MM.1S (cell line): ENCODE data around the gene FOXL2NB.

Experiments used
- DNase-seq: peaks from one replicate; pipeline ENCODE4 v3.0.0-alpha.2; 2015
- H2AFZ ChIP-seq: fragments of 300-600 bp; sonication (generic); 2 replicates; pipeline ENCODE4 v1.6.0; 2016; ENCODE audit warnings: antibody characterized with exemption, low read length
- H3F3A ChIP-seq: fragments of 300-600 bp; sonication (generic); 2 replicates; pipeline ENCODE4 v1.6.1; 2016; ENCODE audit warnings: mild to moderate bottlenecking, antibody characterized with exemption, low read length, moderate library complexity, mixed read lengths; ENCODE audit not compliant: insufficient read depth
- H3K27ac ChIP-seq: fragments of 300-600 bp; sonication (generic); 2 replicates; pipeline ENCODE4 v1.5.1; 2016; ENCODE audit warnings: mild to moderate bottlenecking, low read length
- H3K27me3 ChIP-seq: fragments of 300-600 bp; sonication (generic); replicated peaks from 2 replicates; pipeline ENCODE4 v1.6.0; 2016; ENCODE audit warnings: low read length; ENCODE audit not compliant: insufficient read depth
- H3K36me3 ChIP-seq: fragments of 300-600 bp; sonication (generic); replicated peaks from 2 replicates; pipeline ENCODE4 v1.6.1; 2016; ENCODE audit warnings: mild to moderate bottlenecking, low read length, mixed read lengths; ENCODE audit not compliant: insufficient read depth
- H3K4me1 ChIP-seq: fragments of 300-600 bp; sonication (generic); 2 replicates; pipeline ENCODE4 v1.6.1; 2016; ENCODE audit warnings: low read length, mixed read lengths
- H3K4me2 ChIP-seq: fragments of 300-600 bp; sonication (generic); 2 replicates; pipeline ENCODE4 v1.6.0; 2016; ENCODE audit warnings: low read depth, low read length
- H3K4me3 ChIP-seq: fragments of 300-600 bp; sonication (generic); 2 replicates; pipeline ENCODE4 v1.5.1; 2016; ENCODE audit warnings: low read length, mixed read lengths
- H3K79me2 ChIP-seq: fragments of 300-600 bp; sonication (generic); 2 replicates; pipeline ENCODE4 v1.6.1; 2016; ENCODE audit warnings: mixed run types, low read length, mixed read lengths
- H3K9ac ChIP-seq: fragments of 300-600 bp; sonication (generic); 2 replicates; pipeline ENCODE4 v1.6.1; 2016; ENCODE audit warnings: low read length, mixed read lengths
- H3K9me2 ChIP-seq: fragments of 300-600 bp; sonication (generic); replicated peaks from 2 replicates; pipeline ENCODE4 v1.6.1; 2016; ENCODE audit warnings: mild to moderate bottlenecking, low read length, mixed read lengths; ENCODE audit not compliant: insufficient read depth
- H3K9me3 ChIP-seq: fragments of 300-600 bp; sonication (generic); replicated peaks from 2 replicates; pipeline ENCODE4 v1.6.1; 2016; ENCODE audit warnings: mild to moderate bottlenecking, low read length, mixed read lengths; ENCODE audit not compliant: insufficient read depth
- H4K20me1 ChIP-seq: fragments of 300-600 bp; sonication (generic); 2 replicates; pipeline ENCODE4 v1.6.1; 2016; ENCODE audit warnings: mild to moderate bottlenecking, low read length, moderate library complexity, mixed read lengths; ENCODE audit not compliant: insufficient read depth
- CTCF ChIP-seq: fragments of 300-600 bp; sonication (generic); IDR thresholded peaks from 2 replicates; pipeline ENCODE4 v1.5.1; 2016; ENCODE audit warnings: antibody characterized with exemption, low read length, mixed read lengths
- EZH2 ChIP-seq: fragments of 300-600 bp; sonication (generic); optimal IDR thresholded peaks from 2 replicates; pipeline ENCODE3; 2017; ENCODE audit warnings: low read depth, mild to moderate bottlenecking, antibody characterized with exemption, low read length, mixed read lengths
- EZH2phosphoT487 ChIP-seq: fragments of 300-600 bp; sonication (generic); IDR thresholded peaks from 2 replicates; pipeline ENCODE4 v1.6.1; 2018; ENCODE audit warnings: antibody characterized with exemption, low read length

Gene FOXL2NB

GRCh38 chr3:138928727-138929372 lies 18.2 kb upstream of the FOXL2NB start:
- Histone ChIP-seq H3K4me1 (no peaks in the 10 kb centered on the region), H3K9me3 (no peaks in the 10 kb centered on the region), H3K9me2 (no peaks in the 10 kb centered on the region), H2AFZ (no peak overlapping the region), H3K9ac (no peak overlapping the region), H3K36me3 (no peaks in the 10 kb centered on the region), H3F3A (no peaks in the 10 kb centered on the region), H3K27me3 (no peaks in the 10 kb centered on the region), H3K79me2 (no peaks in the 10 kb centered on the region), H3K27ac (no peak overlapping the region), H3K4me3 (no peak overlapping the region), H3K4me2 (no peak overlapping the region), H4K20me1 (no peaks in the 10 kb centered on the region)
- DNase-seq, result no peak
- no peak for TF ChIP-seq EZH2phosphoT487

GRCh38 chr3:138933068-138933668 lies 13.8 kb upstream of the FOXL2NB start:
- Histone ChIP-seq H2AFZ (no peak overlapping the region), H3K4me3 (no peak overlapping the region), H3K4me1 (no peaks in the 10 kb centered on the region), H4K20me1 (no peaks in the 10 kb centered on the region), H3K27ac (no peak overlapping the region), H3K9ac (no peak overlapping the region), H3K27me3 (peaks cover 18% of the 10 kb centered on the region), H3K9me3 (no peaks in the 10 kb centered on the region), H3K9me2 (no peaks in the 10 kb centered on the region), H3K79me2 (no peaks in the 10 kb centered on the region), H3K36me3 (no peaks in the 10 kb centered on the region), H3F3A (no peaks in the 10 kb centered on the region), H3K4me2 (no peak overlapping the region)
- no peak for TF ChIP-seq EZH2phosphoT487
- no peak for TF ChIP-seq EZH2
- no peak for TF ChIP-seq CTCF
- no peak for DNase-seq

GRCh38 chr3:138933981-138934691 lies 12.9 kb upstream of the FOXL2NB start:
- Histone ChIP-seq H3F3A (no peaks in the 10 kb centered on the region), H3K27ac (no peak overlapping the region), H3K4me3 (no peak overlapping the region), H3K4me1 (no peaks in the 10 kb centered on the region), H2AFZ (no peak overlapping the region), H4K20me1 (no peaks in the 10 kb centered on the region), H3K79me2 (no peaks in the 10 kb centered on the region), H3K4me2 (no peak overlapping the region), H3K9me2 (no peaks in the 10 kb centered on the region), H3K9ac (no peak overlapping the region), H3K36me3 (no peaks in the 10 kb centered on the region), H3K27me3 (peaks cover 28% of the 10 kb centered on the region), H3K9me3 (no peaks in the 10 kb centered on the region)
- TF ChIP-seq CTCF (no peak), EZH2phosphoT487 (no peak), EZH2 (no peak)
- DNase-seq, result no peak

GRCh38 chr3:138935505-138935862 lies 11.5 kb upstream of the FOXL2NB start:
- peak overlapping the region; percentile 93 for H3K4me2 ChIP-seq
- no peaks in the 10 kb centered on the region for H3K79me2 ChIP-seq
- H3K27me3 ChIP-seq, result peaks cover 33% of the 10 kb centered on the region
- H3F3A ChIP-seq, result no peaks in the 10 kb centered on the region
- no peaks in the 10 kb centered on the region for H3K4me1 ChIP-seq
- no peaks in the 10 kb centered on the region for H3K9me2 ChIP-seq
- H2AFZ ChIP-seq, result peak overlapping the region; percentile 84
- peak overlapping the region; percentile 35; the same call in 1 of the 2 replicates for H3K9ac ChIP-seq
- H3K4me3 ChIP-seq, result peak overlapping the region; percentile 69
- H4K20me1 ChIP-seq, result no peaks in the 10 kb centered on the region
- no peak overlapping the region for H3K27ac ChIP-seq
- TF ChIP-seq CTCF, result no peak
- TF ChIP-seq EZH2, result no peak
- no peak for TF ChIP-seq EZH2phosphoT487
- no peak for DNase-seq
- no peaks in the 10 kb centered on the region for H3K9me3 ChIP-seq
- H3K36me3 ChIP-seq, result no peaks in the 10 kb centered on the region
